ENCODE measurements around the gene CCIN. TPM values are rescaled to one million over a fixed set of nuclear protein-coding genes. Genes with fewer than 3 reads are reported as not detected.

CCIN gene
- total RNA-seq, 1 donor from 2014 or later, result 1.9 TPM

GRCh38 chr9:36218411-36218901 is 49.3 kb downstream of the CCIN start:
- no peak overlapping the region for H3K27ac Mint-ChIP-seq (ENCODE audit: unreplicated experiment)
- Histone ChIP-seq H3K9ac (ENCODE audit: low read length) (no peak overlapping the region), H3K4me2 (ENCODE audit: low read length) (no peak overlapping the region), H2AFZ (ENCODE audit: low read depth, low read length) (no peak overlapping the region), H3K27ac (ENCODE audit: low read depth, low read length) (no peak overlapping the region), H3K27me3 (ENCODE audit: insufficient read depth, low read length) (no peaks in the 10 kb centered on the region), H3K4me1 (ENCODE audit: insufficient read depth, low read length) (no peaks in the 10 kb centered on the region), H3K36me3 (ENCODE audit: insufficient read depth, low read length) (peaks cover 40% of the 10 kb centered on the region), H3K79me2 (ENCODE audit: insufficient read depth, low read length) (peaks cover 21% of the 10 kb centered on the region), H3K4me3 (ENCODE audit: insufficient read depth, low read depth, low read length) (no peak overlapping the region), H4K20me1 (ENCODE audit: insufficient read depth, low read length) (peaks cover 52% of the 10 kb centered on the region), H3K9me3 (ENCODE audit: insufficient read depth, low read depth, low read length) (no peaks in the 10 kb centered on the region)
- H3K36me3 Mint-ChIP-seq (ENCODE audit: low read depth, unreplicated experiment), result peaks cover 31% of the 10 kb centered on the region
- H3K9me3 Mint-ChIP-seq (ENCODE audit: unreplicated experiment), result peaks cover 12% of the 10 kb centered on the region
- H3K4me1 Mint-ChIP-seq (ENCODE audit: low read depth, unreplicated experiment), result peaks cover 18% of the 10 kb centered on the region
- H3K27me3 Mint-ChIP-seq (ENCODE audit: low read depth, unreplicated experiment), result no peaks in the 10 kb centered on the region
- FAIRE-seq (no peak), DNase-seq (ENCODE audit: low read depth) (no peak)
- H3K4me3 Mint-ChIP-seq (ENCODE audit: unreplicated experiment), result no peak overlapping the region
- TF ChIP-seq, protein P1, sequence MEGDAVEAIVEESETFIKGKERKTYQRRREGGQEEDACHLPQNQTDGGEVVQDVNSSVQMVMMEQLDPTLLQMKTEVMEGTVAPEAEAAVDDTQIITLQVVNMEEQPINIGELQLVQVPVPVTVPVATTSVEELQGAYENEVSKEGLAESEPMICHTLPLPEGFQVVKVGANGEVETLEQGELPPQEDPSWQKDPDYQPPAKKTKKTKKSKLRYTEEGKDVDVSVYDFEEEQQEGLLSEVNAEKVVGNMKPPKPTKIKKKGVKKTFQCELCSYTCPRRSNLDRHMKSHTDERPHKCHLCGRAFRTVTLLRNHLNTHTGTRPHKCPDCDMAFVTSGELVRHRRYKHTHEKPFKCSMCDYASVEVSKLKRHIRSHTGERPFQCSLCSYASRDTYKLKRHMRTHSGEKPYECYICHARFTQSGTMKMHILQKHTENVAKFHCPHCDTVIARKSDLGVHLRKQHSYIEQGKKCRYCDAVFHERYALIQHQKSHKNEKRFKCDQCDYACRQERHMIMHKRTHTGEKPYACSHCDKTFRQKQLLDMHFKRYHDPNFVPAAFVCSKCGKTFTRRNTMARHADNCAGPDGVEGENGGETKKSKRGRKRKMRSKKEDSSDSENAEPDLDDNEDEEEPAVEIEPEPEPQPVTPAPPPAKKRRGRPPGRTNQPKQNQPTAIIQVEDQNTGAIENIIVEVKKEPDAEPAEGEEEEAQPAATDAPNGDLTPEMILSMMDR (IDR thresholded peaks at IDR 0.05; ENCODE audit: insufficient read depth, low read depth, low read length), result no peak
- no peak for TF ChIP-seq EZH2 (IDR thresholded peaks at IDR 0.05; ENCODE audit: insufficient read depth, low read length)

Other genes starting within 250 kb of the CCIN start
- gene OR2S2, start 211.2 kb upstream of the CCIN start, total RNA-seq, result not detected in 2 replicates
- 21.6 and 25.1 TPM in 2 replicates for gene RECK, start 132.5 kb upstream of the CCIN start, total RNA-seq
- 150 and 157 TPM in 2 replicates for gene GLIPR2, start 32.7 kb upstream of the CCIN start, total RNA-seq
- gene CLTA, start 21.5 kb downstream of the CCIN start, total RNA-seq, result 386 and 424 TPM in 2 replicates
- 12.6 and 12.8 TPM in 2 replicates for gene GNE, start 89.1 kb downstream of the CCIN start, total RNA-seq
- 35.3 and 39.6 TPM in 2 replicates for gene RNF38, start 230.9 kb downstream of the CCIN start, total RNA-seq

Data from astrocyte (in vitro differentiated cells and primary cell).